ENCODE results near the gene RPE.

DNA sequence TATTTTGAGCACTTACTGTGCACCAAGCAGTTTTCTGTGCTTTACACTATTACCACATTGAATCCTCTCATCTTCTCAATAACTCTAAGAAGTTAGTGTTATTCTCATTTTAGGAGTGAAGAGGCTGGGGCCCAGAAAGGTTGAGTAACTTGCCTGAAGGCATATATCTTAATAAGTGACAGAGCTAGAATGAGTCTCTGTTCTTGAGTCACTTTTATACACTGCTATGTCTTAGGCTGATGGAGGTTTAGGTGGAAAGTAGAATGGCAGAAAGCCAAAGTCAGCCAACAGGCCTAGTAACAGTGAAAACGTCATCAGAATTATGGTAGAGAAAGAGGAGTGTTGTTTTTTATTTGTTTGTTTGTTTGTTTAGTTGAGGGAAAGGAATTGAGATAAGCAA, 27.9 kb upstream of the RPE start:
- TF ChIP-seq, protein P1, sequence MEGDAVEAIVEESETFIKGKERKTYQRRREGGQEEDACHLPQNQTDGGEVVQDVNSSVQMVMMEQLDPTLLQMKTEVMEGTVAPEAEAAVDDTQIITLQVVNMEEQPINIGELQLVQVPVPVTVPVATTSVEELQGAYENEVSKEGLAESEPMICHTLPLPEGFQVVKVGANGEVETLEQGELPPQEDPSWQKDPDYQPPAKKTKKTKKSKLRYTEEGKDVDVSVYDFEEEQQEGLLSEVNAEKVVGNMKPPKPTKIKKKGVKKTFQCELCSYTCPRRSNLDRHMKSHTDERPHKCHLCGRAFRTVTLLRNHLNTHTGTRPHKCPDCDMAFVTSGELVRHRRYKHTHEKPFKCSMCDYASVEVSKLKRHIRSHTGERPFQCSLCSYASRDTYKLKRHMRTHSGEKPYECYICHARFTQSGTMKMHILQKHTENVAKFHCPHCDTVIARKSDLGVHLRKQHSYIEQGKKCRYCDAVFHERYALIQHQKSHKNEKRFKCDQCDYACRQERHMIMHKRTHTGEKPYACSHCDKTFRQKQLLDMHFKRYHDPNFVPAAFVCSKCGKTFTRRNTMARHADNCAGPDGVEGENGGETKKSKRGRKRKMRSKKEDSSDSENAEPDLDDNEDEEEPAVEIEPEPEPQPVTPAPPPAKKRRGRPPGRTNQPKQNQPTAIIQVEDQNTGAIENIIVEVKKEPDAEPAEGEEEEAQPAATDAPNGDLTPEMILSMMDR (IDR thresholded peaks at IDR 0.05; ENCODE audit: borderline replicate concordance, extremely low read depth, low read length, poor library complexity, severe bottlenecking): no peak
- TF ChIP-seq EZH2 (IDR thresholded peaks at IDR 0.05; ENCODE audit: borderline replicate concordance, low read depth, low read length, severe bottlenecking): no peak
